ENCODE results near the gene RALGPS2.

GRCh38 chr1:178959543-178960460 is 234.8 kb downstream of the RALGPS2 start:
- TF ChIP-seq POLR2A (IDR thresholded peaks at IDR 0.05): no peak
- no peak for TF ChIP-seq CTCF (IDR thresholded peaks at IDR 0.05)
- no peak for TF ChIP-seq EP300 (IDR thresholded peaks at IDR 0.05)
- TF ChIP-seq POLR2AphosphoS5 (IDR thresholded peaks at IDR 0.05): no peak
